ENCODE results near the gene CTNND2.

CTNND2 gene

GRCh38 chr5:11396917-11397316 is 507.3 kb downstream of the CTNND2 start:
- Histone ChIP-seq H3K79me2 (ENCODE audit: control insufficient read depth, insufficient read depth, low read length, poor library complexity) (no peaks in the 10 kb centered on the region), H2BK12ac (ENCODE audit: low read length) (no peak overlapping the region), H4K12ac (ENCODE audit: low read depth, low read length) (no peak overlapping the region), H2BK5ac (ENCODE audit: low read depth, low read length, poor library complexity) (no peak overlapping the region), H3K9me3 (ENCODE audit: insufficient read depth, low read depth, low read length) (no peaks in the 10 kb centered on the region), H2AFZ (ENCODE audit: insufficient read depth, low read length, poor library complexity) (no peak overlapping the region), H3K79me1 (ENCODE audit: low read length) (no peaks in the 10 kb centered on the region), H3K4ac (ENCODE audit: low read depth, low read length) (no peak overlapping the region), H2BK120ac (ENCODE audit: insufficient read depth, low read length, poor library complexity) (no peak overlapping the region), H3K9ac (ENCODE audit: low read length) (no peak overlapping the region), H3K27ac (ENCODE audit: low read depth, low read length) (no peak overlapping the region), H3K4me3 (ENCODE audit: low read depth, low read length) (no peak overlapping the region), H3K23ac (ENCODE audit: low read length) (no peak overlapping the region), H3K27me3 (ENCODE audit: insufficient read depth, low read length) (no peaks in the 10 kb centered on the region), H2AK5ac (ENCODE audit: low read length) (no peak overlapping the region), H3K18ac (ENCODE audit: low read length) (no peak overlapping the region), H3K4me1 (ENCODE audit: control insufficient read depth in 1 of 2, insufficient read depth in 2 of 2, low read length in 2 of 2) (no peaks in the 10 kb centered on the region), H4K91ac (ENCODE audit: low read depth, low read length) (no peak overlapping the region), H3K36me3 (ENCODE audit: control insufficient read depth in 1 of 2, insufficient read depth in 2 of 2, low read length in 2 of 2) (no peaks in the 10 kb centered on the region), H3K4me2 (ENCODE audit: low read length) (no peak overlapping the region), H3K14ac (ENCODE audit: low read length) (no peak overlapping the region), H4K8ac (ENCODE audit: low read depth, low read length) (no peak overlapping the region)
- no CpG with 5 or more reads among the region's 5 CpGs for WGBS (ENCODE audit: extremely low coverage, insufficient coverage, insufficient read length)
- no peak for DNase-seq

DNA sequence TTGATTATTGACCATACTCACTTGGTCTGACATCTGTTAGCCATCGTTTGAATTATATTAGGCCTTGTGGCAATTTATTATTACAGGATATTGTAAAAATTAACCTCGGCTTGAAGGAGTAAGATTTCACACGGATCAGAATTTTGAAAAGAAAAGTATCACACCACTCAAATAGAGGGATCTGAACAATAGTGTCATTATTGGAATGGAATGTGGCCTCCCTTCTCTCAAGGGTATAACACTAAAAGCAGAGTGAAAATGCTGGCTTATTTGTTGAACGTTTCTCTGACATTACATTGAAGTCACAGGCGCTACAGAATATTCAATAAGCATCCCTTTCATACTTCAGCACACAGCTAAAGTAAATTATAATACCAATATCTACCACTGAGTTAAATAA is 509.3 kb downstream of the CTNND2 start:
- no peak overlapping the region for H2BK120ac ChIP-seq (ENCODE audit: insufficient read depth, low read length, poor library complexity)
- H3K27ac ChIP-seq (ENCODE audit: low read depth, low read length), result no peak overlapping the region
- no peaks in the 10 kb centered on the region for H3K79me2 ChIP-seq (ENCODE audit: control insufficient read depth, insufficient read depth, low read length, poor library complexity)
- no peak overlapping the region for H2AFZ ChIP-seq (ENCODE audit: insufficient read depth, low read length, poor library complexity)
- H3K4ac ChIP-seq (ENCODE audit: low read depth, low read length), result no peak overlapping the region
- no peak overlapping the region for H3K23ac ChIP-seq (ENCODE audit: low read length)
- WGBS (ENCODE audit: extremely low coverage, insufficient coverage, insufficient read length), result no CpG with 5 or more reads among the region's 5 CpGs
- no peaks in the 10 kb centered on the region for H3K4me1 ChIP-seq (ENCODE audit: control insufficient read depth in 1 of 2, insufficient read depth in 2 of 2, low read length in 2 of 2)
- H2AK5ac ChIP-seq (ENCODE audit: low read length), result no peak overlapping the region
- no peak overlapping the region for H3K4me2 ChIP-seq (ENCODE audit: low read length)
- H2BK5ac ChIP-seq (ENCODE audit: low read depth, low read length, poor library complexity), result no peak overlapping the region
- no peak for DNase-seq
- no peak overlapping the region for H3K4me3 ChIP-seq (ENCODE audit: low read depth, low read length)
- no peak overlapping the region for H3K18ac ChIP-seq (ENCODE audit: low read length)
- no peak overlapping the region for H4K91ac ChIP-seq (ENCODE audit: low read depth, low read length)
- no peaks in the 10 kb centered on the region for H3K9me3 ChIP-seq (ENCODE audit: insufficient read depth, low read depth, low read length)
- no peaks in the 10 kb centered on the region for H3K27me3 ChIP-seq (ENCODE audit: insufficient read depth, low read length)
- no peaks in the 10 kb centered on the region for H3K79me1 ChIP-seq (ENCODE audit: low read length)
- H3K9ac ChIP-seq (ENCODE audit: low read length), result no peak overlapping the region
- no peak overlapping the region for H4K8ac ChIP-seq (ENCODE audit: low read depth, low read length)
- H2BK12ac ChIP-seq (ENCODE audit: low read length), result no peak overlapping the region
- no peaks in the 10 kb centered on the region for H3K36me3 ChIP-seq (ENCODE audit: control insufficient read depth in 1 of 2, insufficient read depth in 2 of 2, low read length in 2 of 2)
- no peak overlapping the region for H3K14ac ChIP-seq (ENCODE audit: low read length)
- H4K12ac ChIP-seq (ENCODE audit: low read depth, low read length), result no peak overlapping the region

- Histone ChIP-seq H3K4me2 (ENCODE audit: low read length) (no peak overlapping the region), H3K14ac (ENCODE audit: low read length) (no peak overlapping the region), H2BK12ac (ENCODE audit: low read length) (no peak overlapping the region), H3K23ac (ENCODE audit: low read length) (no peak overlapping the region), H3K79me2 (ENCODE audit: control insufficient read depth, insufficient read depth, low read length, poor library complexity) (no peaks in the 10 kb centered on the region), H3K36me3 (ENCODE audit: control insufficient read depth in 1 of 2, insufficient read depth in 2 of 2, low read length in 2 of 2) (no peaks in the 10 kb centered on the region), H2BK120ac (ENCODE audit: insufficient read depth, low read length, poor library complexity) (no peak overlapping the region), H2AK5ac (ENCODE audit: low read length) (no peak overlapping the region), H3K27me3 (ENCODE audit: insufficient read depth, low read length) (peaks cover 6% of the 10 kb centered on the region), H2AFZ (ENCODE audit: insufficient read depth, low read length, poor library complexity) (no peak overlapping the region), H3K27ac (ENCODE audit: low read depth, low read length) (no peak overlapping the region), H4K8ac (ENCODE audit: low read depth, low read length) (no peak overlapping the region), H3K79me1 (ENCODE audit: low read length) (no peaks in the 10 kb centered on the region), H3K18ac (ENCODE audit: low read length) (no peak overlapping the region), H3K9ac (ENCODE audit: low read length) (no peak overlapping the region), H3K4me1 (ENCODE audit: control insufficient read depth in 1 of 2, insufficient read depth in 2 of 2, low read length in 2 of 2) (no peaks in the 10 kb centered on the region), H4K91ac (ENCODE audit: low read depth, low read length) (no peak overlapping the region), H3K4me3 (ENCODE audit: low read depth, low read length) (no peak overlapping the region), H3K4ac (ENCODE audit: low read depth, low read length) (no peak overlapping the region), H2BK5ac (ENCODE audit: low read depth, low read length, poor library complexity) (no peak overlapping the region), H3K9me3 (ENCODE audit: insufficient read depth, low read depth, low read length) (no peaks in the 10 kb centered on the region), H4K12ac (ENCODE audit: low read depth, low read length) (no peak overlapping the region)
- no CpG with 5 or more reads among the region's 6 CpGs for WGBS (ENCODE audit: extremely low coverage, insufficient coverage, insufficient read length)
- no peak for DNase-seq
Measured at GRCh38 chr5:11390291-11390767, 513.9 kb downstream of the CTNND2 start.

GRCh38 chr5:11387382-11387781 is 516.9 kb downstream of the CTNND2 start:
- peaks cover 3 to 4% of the 10 kb centered on the region in 2 experiments for H3K4me1 ChIP-seq (ENCODE audit: control insufficient read depth in 1 of 2, insufficient read depth in 2 of 2, low read length in 2 of 2)
- no peak overlapping the region for H3K9ac ChIP-seq (ENCODE audit: low read length)
- H3K27ac ChIP-seq (ENCODE audit: low read depth, low read length), result no peak overlapping the region
- no peak overlapping the region for H4K12ac ChIP-seq (ENCODE audit: low read depth, low read length)
- no peak overlapping the region for H2BK12ac ChIP-seq (ENCODE audit: low read length)
- H3K79me2 ChIP-seq (ENCODE audit: control insufficient read depth, insufficient read depth, low read length, poor library complexity), result no peaks in the 10 kb centered on the region
- DNase-seq, result no peak
- H3K4ac ChIP-seq (ENCODE audit: low read depth, low read length), result no peak overlapping the region
- H3K18ac ChIP-seq (ENCODE audit: low read length), result no peak overlapping the region
- H3K4me2 ChIP-seq (ENCODE audit: low read length), result no peak overlapping the region
- H4K8ac ChIP-seq (ENCODE audit: low read depth, low read length), result no peak overlapping the region
- no peak overlapping the region for H2BK120ac ChIP-seq (ENCODE audit: insufficient read depth, low read length, poor library complexity)
- no peak overlapping the region for H3K4me3 ChIP-seq (ENCODE audit: low read depth, low read length)
- no peaks in the 10 kb centered on the region for H3K79me1 ChIP-seq (ENCODE audit: low read length)
- peaks cover 16% of the 10 kb centered on the region for H3K27me3 ChIP-seq (ENCODE audit: insufficient read depth, low read length)
- H3K14ac ChIP-seq (ENCODE audit: low read length), result no peak overlapping the region
- H2AFZ ChIP-seq (ENCODE audit: insufficient read depth, low read length, poor library complexity), result no peak overlapping the region
- H2AK5ac ChIP-seq (ENCODE audit: low read length), result no peak overlapping the region
- H4K91ac ChIP-seq (ENCODE audit: low read depth, low read length), result no peak overlapping the region
- no peaks in the 10 kb centered on the region for H3K36me3 ChIP-seq (ENCODE audit: control insufficient read depth in 1 of 2, insufficient read depth in 2 of 2, low read length in 2 of 2)
- no peak overlapping the region for H2BK5ac ChIP-seq (ENCODE audit: low read depth, low read length, poor library complexity)
- no CpG with 5 or more reads among the region's 3 CpGs for WGBS (ENCODE audit: extremely low coverage, insufficient coverage, insufficient read length)
- H3K23ac ChIP-seq (ENCODE audit: low read length), result no peak overlapping the region
- H3K9me3 ChIP-seq (ENCODE audit: insufficient read depth, low read depth, low read length), result peaks cover 4% of the 10 kb centered on the region
